T-helper 2 cell treated with Interferon-gamma antibody and Interleukin-4, amounts not matched to agents 100 ng/mL and 5 ng/mL, for 36 hours (primary cell): ENCODE measurements around the gene ADAM15. TPM values are rescaled to one million over a fixed set of nuclear protein-coding genes. Genes with fewer than 3 reads are reported as not detected.

Experiments
- intact Hi-C: fragments of 100-400 bp; cut with micrococcal nuclease; formaldehyde crosslinking; loops from one replicate; pipeline ENCODE4 v1.15.1; 2023
- total RNA-seq: library from RNA; stranded (reverse); gene quantifications from 2 replicates; pipeline ENCODE4 v1.2.3, GENCODE V29; 2022

ADAM15 gene
- total RNA-seq, 1 donor from 2014 or later: 47.0 TPM

DNA sequence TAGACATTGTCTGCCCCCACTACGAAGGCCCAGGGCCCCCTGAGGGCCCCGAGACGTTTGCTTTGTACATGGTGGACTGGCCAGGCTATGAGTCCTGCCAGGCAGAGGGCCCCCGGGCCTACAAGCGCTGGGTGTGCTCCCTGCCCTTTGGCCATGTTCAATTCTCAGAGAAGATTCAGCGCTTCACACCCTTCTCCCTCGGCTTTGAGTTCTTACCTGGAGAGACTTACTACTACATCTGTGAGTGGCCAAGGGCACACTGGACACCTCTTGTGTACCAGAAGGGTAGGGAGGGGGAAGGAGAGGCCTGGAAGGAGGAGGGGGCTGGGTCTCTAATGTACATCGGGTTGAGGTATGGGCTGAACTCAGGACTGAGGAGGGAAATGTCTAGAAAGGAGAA, 15.7 kb downstream of the ADAM15 start:
- intact Hi-C loops: loop anchor here (10.0 kb wide), 1 partner anchor 402 kb away; no protein-coding TSS in a partner anchor

DNA sequence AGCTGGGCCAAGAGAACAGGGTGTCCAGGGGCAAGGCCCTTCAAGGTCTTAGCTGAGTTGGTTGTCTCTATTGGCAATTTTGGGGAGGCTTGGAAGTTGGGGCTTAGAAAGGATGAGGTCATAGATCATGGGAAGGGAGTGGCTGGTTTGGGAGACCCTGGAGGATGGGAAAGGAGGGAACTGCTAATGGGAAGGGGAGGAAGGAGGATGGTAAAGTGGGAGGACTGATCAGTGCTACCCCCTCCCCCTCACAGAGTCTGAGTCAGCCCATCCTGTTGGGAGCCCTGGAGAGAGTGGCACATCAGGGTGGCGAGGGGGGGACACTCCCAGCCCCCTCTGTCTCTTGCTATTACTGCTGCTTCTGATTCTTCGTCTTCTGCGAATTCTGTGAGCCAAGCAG, 17.5 kb downstream of the ADAM15 start:
- intact Hi-C loops: loop anchor here (10.0 kb wide), 1 partner anchor 404 kb away; no protein-coding TSS in a partner anchor

DNA sequence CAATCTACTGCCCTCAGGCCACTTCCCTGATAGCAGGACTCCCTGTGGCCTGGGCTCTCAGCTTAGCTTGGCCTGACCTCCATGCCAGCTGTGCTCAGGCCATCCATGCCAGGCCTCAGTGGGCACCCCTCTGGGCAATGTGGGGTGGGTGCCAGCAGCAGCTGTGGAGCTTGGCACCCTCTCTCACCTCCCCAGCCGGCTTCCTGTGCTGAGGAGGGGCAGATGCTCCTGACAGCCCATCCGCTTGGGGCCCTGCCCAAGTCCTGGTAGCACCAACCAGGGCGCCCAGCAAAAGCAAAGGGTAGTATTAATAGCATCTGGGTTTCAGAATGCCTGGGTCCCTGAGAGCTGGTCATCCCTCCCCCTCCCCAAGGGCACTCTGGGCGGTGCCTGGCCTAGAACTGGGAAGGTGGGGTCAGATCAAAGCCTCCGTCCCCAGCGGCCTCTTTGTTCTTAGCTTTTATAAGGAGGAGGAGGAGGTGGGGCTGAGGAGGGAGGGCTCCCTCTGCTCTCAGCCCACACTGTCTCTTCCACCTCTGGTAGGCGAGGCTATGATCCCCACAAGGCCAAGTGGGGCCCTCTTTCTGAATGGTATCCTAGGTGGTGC, 18.5 kb downstream of the ADAM15 start:
- intact Hi-C loops: loop anchor here (10.0 kb wide), 1 partner anchor 405 kb away; no protein-coding TSS in a partner anchor

DNA sequence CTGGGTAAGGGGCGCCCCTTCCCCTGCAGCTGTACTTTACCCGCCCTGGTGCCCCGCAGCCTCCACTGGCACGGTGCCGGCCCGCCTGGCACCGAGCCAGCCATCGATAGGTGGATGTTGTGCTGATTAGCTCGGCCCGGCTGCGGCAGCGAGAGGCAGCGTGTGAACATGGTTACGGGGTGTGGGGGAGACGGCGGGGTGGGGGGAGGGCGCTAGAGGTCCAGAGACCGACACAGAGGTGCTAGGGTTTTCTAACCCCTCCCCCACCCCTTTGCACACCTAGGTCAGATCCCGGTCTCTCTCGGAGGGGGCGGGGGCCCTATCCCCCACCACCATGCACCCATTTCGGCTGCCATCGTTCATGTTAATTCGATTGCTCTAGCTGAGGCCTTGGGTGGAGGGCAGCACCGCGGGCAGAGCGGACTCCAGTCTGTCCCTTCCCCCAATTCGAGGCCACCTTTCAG, 19.1 kb downstream of the ADAM15 start:
- intact Hi-C loops: no loop called here

DNA sequence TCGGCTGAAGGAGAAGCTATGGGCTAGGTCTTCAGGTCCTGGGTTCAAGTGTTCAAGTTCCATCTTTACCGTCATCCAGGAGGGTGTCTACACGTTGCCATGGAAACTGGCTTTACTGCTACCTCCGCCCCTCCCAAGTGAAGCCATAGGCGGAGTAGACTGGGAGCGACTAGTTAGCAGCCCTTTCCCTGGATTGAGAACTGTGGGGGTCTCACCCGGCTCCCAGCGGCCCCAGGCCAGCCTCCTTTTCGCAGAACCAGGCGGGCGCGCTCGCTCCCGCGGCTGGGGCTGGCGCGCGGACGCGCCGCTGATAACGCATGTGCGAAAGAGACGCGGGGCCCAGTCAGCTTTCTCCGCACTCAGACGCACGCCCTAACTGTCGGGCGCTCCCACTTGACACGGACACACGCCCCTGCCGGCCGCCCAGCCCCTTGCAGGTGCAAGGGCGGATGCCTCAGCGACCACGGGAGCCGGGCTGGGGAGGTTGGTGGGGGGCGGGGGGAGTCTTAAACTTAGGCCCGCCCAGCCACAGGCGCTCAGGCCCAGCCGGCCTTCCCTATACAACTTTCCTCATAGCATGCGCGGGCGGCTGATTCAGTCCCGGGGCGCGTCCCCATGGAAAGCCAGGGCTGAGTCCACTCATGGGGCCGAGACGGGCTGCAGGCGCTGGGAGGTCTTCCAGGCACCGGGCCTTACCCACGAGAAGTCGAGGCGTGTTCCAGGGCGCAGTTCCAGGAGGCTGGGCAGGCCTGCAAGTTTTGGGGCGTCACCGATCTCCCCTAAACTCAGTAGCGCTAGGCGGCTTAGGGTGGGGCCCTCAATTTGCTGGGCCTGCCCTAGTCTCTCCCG, 19.8 kb downstream of the ADAM15 start:
- intact Hi-C loops: no loop called here

DNA sequence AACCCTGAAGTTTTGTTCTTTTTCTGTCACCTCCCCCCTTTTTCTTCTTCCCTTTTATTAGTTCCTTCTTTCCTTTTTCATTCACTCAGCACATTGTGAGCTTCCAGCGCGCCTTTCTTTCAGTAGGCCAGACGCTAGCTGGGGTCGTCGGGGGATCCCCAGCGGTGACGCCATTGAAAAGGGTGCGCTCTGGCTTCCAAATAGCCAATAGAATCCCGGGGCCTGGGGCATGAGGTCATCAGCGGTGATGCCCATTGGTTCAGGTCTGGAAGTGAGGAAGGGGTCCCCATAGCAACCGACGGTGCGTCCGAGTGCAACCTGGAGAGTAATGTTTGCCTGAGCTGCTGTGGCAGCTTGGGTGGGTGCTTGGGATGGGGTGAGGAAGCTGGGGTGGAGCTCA, 20.6 kb downstream of the ADAM15 start:
- intact Hi-C loops: no loop called here

DNA sequence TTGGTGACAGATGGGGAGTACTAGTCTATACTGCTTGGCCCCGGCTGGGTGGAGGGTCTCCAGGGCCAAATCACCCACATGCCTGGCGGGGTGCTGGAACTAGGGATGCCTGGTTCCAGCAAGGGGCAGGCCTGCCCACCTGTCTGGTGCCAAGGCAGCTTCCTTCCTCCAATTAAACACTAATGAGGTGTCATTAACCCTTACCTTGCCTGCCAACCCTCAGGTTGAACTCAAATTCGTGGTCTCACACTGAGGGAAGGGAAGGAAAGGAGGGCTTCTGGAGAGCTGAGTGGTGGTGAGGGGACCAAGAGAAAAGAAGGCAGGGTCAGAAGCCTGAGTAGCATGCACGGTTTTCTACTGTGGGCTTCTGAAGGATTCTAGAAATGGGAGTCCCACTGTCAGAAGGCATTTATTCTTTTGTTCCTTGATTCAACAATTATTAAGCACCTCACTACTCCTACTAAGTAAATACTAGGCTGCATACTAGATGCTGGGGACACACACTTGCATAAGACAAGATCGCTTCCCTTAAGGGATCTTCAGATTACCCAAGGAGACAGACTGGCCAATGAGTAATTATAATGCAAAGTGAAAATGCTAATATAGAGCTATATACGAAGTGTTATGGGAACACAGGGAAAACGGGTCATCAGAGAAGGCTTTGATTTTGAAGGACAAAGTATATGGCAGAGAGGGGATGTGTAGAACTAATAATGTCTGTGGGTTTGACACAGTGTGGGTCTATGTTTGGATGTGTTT, 21.6 kb downstream of the ADAM15 start:
- intact Hi-C loops: no loop called here

DNA sequence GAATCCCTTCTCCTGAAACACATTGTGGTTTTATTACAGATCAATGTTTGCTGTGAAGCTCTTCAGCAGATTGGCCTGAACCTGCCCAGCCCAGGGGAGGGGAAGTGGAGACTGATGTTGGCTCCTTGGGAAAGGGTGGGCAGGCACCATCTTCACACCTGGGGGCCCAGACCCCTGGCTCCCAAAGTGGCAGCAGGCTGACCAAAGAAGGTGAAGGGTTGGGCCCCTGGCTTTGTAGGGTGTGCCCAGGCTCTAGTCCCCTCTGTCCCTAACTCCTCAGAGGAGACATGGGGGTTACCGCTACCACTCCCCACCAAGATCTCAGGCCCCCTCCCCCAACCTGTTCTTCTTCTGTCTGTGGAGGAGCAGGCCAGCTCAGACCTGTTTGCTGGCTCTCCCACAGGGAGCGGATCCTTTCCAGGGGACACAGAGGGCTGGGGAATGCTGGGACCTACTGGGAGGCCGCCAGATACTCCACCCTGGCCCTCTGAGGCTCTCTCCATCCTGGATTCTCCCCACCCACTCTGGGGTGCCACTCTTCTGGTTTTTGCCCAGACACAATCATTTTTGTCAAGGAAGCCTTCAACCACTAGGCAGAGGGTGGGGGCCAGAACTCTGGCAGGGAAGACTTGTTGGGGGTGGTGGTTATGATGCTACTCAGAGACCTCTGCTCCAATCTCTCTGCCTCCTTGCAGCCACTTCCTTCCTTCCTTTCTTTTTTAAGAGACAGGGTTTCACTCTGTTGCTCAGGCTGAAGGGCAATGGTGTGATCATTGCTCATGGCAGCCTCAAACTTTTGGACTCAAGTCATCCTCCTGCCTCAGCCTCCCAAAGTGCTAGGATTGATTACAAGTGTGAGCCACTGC, 22.5 kb downstream of the ADAM15 start:
- intact Hi-C loops: no loop called here

DNA sequence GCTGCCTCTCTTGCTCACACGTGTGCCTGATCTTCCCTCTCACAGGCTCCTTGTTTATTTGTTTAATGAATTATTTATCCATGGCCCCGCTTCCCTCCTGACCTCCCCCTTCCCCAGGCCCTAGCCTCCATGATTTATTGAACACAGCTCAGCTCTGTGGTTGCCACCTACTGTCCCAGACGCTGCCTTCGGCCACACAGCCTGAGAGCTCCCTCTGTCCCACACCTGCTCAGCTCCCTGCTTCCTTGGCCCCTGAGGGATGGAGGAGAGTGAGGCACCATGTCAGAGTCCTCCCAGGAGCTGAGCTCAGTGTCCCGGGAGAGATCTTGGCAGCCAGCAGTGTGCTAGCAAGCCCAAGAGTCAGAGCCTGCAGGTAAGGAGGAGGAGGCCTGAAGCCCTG, 24.4 kb downstream of the ADAM15 start:
- intact Hi-C loops: no loop called here

DNA sequence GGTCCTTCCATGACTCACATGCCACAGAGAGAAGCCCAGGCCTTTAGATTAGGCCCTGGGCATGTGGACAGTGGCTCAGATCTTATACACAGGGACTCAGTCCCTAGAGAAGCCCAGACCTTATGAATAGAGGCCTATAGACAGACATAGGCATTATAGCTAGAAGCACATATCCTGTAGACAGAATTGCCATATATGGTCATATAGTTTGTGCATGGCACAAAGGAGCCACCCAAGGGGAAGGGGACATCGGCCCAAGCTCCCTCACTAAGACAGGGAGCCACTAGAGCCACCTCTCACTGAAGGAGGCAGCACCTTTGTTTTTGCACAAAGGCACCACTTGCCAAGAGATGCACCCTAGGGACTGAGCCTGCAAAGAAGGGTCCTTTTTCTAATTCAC, 25.3 kb downstream of the ADAM15 start:
- intact Hi-C loops: no loop called here

DNA sequence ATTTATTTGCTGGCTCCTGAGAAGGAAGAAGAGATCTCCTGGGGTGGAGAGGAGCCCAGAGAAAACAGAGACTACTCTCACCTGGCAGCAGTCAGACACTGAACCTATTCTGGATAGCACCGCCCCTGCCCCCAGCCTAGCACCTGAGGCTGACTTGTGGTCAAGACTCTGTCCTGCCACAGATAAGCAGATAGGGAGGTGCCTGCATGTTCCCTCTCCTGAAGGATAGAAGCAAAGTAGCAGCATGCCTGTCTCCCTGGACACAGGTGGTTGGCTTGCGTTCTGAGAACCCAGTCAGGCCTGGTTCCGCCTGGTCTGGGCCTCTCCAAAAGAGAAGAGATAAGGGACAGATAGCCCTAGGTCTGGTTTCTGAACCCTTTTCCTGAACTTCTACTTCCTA, 26.2 kb downstream of the ADAM15 start:
- intact Hi-C loops: no loop called here

DNA sequence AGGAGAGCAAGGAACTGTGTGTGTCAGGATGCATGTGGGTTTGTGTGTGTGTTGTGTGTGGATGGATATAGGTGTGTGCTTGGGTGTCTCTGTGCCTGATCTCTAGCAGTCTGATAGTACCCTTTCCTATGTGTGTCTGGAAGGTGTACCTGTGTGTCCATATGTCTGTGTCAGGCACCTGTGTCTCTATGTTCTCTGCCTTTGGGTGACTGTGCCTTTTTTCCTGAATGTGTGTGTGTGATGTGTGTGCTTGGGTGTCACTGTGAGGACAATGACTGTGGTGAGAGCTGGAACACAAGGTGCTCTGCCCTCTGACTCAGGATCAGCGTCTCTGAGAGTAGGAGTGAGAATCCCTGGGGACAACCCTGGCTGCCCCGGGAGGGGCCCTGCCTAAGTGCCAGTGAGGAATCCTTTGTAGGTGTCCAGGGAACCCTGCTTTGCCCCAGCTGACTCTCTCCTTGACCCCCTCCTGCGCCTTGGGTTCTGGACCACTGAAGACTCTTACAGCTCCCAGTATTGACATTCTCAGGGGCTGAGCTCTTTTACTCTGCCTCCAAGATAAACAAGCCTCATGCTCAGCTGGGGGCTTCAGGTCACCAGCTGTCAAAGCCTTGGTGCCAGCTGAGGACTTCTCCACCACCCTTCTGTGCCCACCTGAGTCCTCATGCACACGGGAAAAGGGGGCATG, 26.8 kb downstream of the ADAM15 start:
- intact Hi-C loops: no loop called here

DNA sequence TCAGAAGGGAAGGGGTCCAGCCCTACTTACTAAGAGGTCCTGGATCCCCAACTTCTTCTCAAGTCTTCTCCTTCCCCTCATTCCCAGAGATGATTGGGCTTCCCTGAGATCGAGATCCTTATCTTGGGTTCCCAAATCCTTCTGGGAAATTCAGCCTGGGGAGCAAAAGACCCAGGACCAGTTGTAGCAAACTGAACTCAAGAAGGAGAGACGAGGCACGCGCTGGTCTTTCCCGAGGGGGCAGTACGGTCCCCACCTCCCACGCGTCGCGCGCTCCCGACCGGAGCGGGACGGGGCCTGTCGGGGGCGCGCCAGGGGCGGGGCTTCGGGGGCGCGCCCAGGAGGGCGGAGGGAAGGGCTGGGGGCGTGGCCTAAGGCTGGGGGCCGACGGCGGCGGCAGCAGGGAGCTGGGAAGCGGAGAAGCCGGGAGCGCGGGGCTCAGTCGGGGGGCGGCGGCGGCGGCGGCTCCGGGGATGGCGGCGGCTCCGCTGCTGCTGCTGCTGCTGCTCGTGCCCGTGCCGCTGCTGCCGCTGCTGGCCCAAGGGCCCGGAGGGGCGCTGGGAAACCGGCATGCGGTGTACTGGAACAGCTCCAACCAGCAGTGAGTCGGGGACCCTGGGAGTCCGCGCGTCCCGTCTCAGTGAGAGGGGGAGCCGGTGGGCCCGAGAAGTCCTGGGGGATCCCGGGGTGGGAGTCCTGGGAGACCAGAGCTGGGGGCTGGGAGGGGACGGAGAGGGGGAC, 27.5 kb downstream of the ADAM15 start, which contains the start of gene EFNA3:
Gene EFNA3 (plus strand): TSS at position 369 of the 741 bp plus-strand sequence. CDS start 105 bp downstream, at position 474.
- intact Hi-C loops: no loop called here

DNA sequence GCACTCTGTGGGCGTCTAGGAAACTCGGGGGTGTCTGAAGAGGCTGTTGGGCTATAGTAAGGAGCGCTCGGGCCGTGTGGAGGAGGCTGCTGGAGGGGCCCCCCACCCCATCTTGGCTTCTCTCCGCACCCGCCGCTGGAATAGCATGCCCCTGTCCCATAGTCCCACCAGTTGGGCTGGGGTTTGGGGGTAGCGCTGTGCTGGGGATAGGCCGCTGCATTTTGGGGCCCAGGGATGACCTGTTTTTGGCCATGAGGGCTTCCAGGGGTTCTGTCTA, 28.0 kb downstream of the ADAM15 start:
- intact Hi-C loops: no loop called here

DNA sequence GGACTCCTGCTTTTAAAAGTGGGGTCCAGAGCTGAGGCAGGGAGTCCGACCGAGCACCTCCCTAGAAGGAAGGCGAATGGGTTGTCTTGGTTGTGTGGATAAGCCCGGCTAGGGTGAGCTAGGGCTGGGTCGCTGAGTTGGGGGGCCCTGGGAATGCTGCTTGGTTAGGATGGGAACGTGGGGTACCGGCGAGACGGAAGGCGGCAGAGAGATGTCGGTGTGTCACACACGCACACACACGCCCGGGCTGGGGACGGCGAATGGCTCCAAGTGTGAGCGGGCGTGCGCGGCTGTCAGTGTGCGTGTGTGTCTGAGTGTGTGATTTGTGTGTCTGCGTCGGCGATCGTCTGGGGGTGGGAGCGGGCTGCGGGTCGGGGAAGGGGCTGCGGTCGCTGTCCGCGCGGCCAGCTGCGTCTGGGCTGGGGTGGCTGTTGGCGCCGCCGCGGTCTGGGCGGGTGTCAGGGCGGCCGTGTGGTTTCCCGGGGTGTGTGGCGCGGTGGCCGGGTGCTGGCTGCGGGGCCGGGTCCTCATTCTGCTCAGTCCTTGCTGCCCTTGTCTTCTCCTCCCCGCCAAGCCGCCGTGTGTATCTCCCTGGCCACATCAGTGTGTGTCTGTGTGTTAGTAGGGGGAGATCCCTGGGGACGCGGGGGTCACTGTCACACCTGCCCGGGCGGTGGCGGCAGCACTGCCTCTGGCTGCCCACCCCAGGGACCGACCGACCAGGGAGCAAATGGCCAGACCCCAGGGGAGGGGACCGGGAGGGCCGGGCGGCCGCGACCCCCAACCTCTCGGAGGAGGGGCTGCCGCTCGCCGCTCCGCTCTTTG, 28.6 kb downstream of the ADAM15 start:
- intact Hi-C loops: no loop called here

DNA sequence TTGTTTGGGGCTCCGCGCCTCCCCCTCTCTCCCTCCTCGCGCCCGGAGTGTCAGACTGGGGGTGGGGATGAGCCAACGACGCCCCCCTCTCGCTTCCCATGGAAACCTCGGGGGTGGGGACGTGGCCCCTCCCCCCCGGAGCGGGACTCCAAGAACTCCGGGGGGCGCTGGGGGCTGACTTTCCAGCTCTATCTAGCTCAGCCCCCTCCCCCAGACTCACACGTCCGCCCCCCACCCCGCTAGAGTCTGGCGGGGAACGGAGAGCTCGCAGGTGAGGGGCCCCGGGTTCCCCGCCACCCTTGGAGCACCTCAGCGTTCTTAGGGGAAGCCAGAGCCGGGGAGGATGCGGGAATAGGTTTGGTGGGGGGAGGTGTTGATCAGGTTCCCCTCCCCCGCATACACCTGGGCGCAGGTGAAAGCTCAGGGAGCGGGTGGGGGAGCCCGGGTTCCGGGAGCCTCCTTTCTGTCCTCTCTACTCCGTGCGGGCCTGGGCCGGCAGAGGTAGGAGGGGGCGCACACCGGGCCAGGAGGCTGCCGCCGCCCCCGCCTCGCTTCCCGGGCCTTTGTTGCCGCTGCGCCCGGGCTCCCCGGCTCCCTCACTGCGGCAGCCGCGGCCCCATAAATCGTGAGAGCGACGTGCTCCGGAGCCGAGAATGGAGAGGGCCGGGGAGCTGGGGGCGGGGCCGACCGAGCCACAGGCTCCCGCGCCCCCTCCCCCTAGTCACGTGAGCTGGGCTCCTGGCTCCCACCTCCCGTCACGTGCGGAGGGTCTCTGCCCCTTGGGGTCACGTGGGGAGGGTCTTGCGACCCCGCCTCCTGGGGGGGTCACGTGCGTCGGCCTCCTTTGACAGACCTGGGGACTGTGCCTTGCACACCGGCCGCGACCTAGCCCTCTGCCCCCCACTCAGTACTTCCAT, 29.5 kb downstream of the ADAM15 start:
- intact Hi-C loops: no loop called here

DNA sequence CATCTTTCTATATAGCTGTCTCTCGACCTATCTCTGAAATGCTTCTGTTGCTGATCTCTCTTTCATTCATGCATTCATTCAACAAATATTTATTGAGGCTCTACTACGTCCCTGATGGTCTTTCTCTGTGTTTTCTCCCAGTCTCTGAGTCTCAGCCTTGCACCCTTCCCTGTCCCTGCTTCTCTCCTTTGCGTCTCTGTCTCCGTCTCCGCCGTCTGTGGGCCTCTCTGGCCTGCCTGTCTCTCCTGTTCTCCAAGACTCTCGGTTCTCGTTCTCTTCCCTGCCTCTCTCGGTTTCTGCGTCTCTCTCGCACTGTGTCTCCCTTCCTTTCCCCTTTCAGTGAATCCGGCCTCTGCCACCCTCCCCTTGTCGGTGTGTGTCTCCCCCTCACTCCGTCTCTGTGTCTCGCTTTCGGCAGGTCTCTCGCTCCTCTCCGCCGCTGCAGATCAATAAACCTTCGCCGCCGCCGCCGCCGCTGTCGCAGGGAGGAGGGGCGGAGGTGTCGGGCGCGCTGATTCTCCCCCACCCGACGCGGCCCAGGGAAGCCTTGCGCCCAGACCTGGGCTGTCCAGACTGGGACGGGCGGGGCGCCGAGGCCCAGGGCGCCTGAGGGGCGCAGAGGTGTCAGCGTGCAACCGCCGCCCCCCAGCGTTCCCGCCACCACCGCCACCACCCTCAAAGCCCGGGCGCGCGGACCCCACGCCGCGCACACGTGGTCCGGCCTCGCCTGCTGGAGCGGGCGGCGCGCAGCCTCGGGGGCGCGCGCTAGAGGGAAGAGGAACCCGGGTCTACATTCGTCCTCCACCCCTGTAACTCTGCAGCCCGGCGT, 30.6 kb downstream of the ADAM15 start:
- intact Hi-C loops: no loop called here
